GM13977 (cell line): Measurements from ENCODE around the gene ARID5B.

ENCODE experiments used
- DNase-seq: peaks from one replicate; pipeline ENCODE4 v3.0.0; 2012; ENCODE audit warnings: low spot score
- in situ Hi-C: fragments of 300-500 bp; cut with MboI; formaldehyde crosslinking; loops from one replicate; pipeline ENCODE4 v1.12.0; 2022; ENCODE audit warnings: low sequenced_read_pairs, low pct_unique_long_range_greater_than_20kb, mixed read lengths, inconsistent platforms; ENCODE audit not compliant: unreplicated experiment
- TF ChIP-seq, protein P1 (sequence below): IDR thresholded peaks from 2 replicates; pipeline ENCODE4 v1.5.1; 2012; ENCODE audit warnings: mild to moderate bottlenecking, control low read depth; ENCODE audit not compliant: insufficient read depth; ENCODE audit errors: extremely low read depth, missing control alignments

ARID5B gene

DNA sequence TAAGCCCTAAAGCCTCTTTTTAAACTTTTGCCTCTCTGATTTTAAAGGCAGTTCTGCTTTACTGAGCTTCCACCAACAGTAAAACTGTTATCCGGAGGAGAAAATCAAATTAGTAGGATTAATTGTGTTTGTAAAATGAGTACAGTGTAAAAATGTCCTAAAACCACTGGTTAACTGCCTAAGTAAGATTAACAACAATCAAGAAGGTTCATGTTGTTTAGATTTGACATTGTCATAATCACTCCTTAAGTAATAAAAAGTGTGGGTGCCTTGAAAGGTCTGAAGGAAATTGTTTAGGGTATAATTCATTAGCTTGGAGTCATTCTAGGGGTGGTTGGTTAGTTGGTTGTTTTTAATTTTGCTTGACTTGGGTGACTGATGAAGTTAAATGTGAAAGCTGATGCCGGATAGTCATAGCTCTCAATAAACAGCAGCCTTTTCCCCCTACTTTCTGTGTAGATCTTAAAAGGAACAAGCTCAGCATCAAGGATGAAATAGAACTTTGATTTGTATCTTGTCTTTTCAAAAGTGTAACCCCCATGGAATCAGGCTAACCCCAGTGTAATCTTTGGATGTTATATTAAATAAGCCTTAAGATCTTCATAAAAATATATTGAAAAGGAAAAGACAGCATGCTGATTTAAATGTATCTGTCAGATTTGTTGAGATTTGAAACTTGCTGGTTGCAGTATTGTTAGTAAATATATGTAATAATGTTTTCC is 148.3 kb downstream of the ARID5B start:
- DNase-seq, result no peak
- in situ Hi-C loops, result loop anchor here (10.0 kb wide), 1 partner anchor 195 kb away; no protein-coding TSS in a partner anchor
- TF ChIP-seq, protein P1, sequence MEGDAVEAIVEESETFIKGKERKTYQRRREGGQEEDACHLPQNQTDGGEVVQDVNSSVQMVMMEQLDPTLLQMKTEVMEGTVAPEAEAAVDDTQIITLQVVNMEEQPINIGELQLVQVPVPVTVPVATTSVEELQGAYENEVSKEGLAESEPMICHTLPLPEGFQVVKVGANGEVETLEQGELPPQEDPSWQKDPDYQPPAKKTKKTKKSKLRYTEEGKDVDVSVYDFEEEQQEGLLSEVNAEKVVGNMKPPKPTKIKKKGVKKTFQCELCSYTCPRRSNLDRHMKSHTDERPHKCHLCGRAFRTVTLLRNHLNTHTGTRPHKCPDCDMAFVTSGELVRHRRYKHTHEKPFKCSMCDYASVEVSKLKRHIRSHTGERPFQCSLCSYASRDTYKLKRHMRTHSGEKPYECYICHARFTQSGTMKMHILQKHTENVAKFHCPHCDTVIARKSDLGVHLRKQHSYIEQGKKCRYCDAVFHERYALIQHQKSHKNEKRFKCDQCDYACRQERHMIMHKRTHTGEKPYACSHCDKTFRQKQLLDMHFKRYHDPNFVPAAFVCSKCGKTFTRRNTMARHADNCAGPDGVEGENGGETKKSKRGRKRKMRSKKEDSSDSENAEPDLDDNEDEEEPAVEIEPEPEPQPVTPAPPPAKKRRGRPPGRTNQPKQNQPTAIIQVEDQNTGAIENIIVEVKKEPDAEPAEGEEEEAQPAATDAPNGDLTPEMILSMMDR, result no peak

DNA sequence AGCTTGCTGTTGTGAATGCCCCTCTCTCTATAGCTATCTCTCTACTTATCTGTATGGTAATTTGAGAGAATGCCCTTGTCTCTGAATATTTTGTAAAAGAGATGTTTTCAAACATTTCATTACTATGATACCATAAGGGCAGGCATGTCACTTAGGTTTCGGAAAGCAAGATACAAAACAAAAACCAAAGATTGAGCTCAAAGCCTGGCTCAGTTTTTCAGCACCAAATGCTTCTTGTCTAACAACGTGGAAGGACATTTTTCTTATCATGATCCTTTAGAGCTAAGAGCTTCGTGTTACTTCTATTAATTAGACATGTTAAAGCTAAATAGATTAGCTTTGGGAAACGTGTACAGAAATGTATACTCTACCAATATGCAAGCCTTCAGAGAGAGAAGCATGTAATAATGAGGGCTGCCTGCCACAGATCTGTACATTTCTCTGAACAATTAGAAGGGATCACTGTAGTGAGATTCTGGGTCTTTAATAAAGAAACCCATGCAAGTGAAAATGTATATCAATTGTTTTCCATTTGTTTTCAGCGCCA is 148.9 kb downstream of the ARID5B start:
- DNase-seq, result no peak
- in situ Hi-C loops, result no loop called here
- TF ChIP-seq, protein P1, result no peak

DNA sequence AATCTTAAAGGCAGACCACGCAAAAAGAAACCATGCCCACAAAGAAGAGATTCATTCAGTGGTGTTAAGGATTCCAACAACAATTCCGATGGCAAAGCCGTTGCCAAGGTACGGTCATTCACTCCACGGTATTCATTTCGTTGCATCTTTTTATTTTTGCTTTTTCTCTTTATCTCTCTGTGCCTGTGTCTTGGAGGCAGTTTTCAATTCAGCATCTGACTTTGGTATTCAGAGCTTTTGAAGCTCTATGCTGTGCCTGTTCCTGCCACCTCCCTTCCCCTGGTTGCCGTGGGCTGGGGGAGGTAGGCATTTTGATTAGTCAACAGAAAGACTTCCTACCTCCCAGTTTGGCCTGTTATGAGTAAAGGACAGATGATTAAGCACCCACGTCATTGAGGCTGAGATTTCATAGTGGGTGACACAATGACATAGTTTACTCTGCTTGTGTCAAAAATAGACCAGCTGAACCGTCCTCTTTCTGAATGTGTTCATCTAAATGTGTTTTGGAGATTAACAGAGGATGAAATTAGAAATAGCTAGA is 149.5 kb downstream of the ARID5B start:
- TF ChIP-seq, protein P1, result no peak
- peak; percentile 32 for DNase-seq
- in situ Hi-C loops, result no loop called here

DNA sequence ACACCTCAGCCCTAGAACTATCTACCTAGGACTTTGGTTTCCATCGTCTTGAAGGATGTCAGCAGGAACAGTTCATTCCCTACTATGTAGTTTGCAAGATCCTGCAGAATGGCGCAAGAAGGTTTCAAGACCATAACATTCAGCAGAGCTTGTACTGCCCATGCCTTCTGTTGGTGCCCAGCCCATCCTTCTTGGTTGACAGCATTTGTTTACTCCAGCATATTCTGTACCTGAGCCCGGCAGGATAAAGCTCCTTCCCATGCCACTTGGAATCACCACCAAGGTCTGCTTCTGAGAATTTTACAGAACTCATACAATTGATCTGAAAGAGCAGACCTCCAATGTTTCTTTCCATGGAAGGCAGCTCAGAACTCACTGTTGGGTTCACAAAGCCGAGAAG is 150.8 kb downstream of the ARID5B start:
- TF ChIP-seq, protein P1, result no peak
- no peak for DNase-seq
- in situ Hi-C loops, result no loop called here

DNA sequence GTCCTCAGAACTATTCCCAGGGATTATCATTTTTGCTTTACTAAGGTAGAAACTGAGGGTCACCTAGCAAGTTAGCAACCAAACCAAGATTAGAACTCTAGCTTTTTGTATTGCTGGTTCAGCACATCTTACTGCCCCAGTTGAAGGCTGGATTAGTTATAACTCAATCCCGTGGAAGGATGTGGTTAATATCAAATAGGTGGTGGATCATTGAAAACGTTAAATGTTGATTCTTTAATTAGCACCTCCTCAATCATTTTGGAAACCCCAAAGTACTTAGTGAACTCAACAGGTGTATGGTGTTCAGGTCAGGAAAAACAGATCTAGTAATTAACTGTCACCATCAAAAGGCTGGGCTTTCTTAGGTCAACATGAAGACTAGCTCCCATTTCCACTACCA is 152.4 kb downstream of the ARID5B start:
- in situ Hi-C loops, result no loop called here
- TF ChIP-seq, protein P1, result no peak

DNA sequence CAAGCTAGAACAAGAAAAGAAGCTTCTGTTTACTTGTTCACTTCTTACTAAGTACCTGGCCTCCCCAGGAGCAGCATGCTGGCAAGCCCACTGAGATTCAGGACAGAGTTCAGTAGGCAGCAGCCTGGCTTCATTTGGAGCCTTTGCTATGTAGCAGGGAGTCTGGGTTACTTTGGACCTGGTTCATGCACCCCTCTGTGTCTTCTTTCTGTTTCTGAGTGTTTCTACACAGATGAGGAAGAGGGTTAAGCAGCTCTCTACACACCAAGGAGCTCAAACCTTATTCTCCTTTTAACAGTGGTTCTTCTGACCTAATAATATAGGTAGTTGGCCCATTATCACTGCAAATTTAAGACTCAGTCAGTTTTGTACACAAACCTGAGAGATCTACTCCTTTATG is 152.9 kb downstream of the ARID5B start:
- TF ChIP-seq, protein P1, result no peak
- in situ Hi-C loops, result no loop called here
- no peak for DNase-seq

More for the DNA sequence above, 152.4 kb downstream of the ARID5B start:
- no peak for DNase-seq
